CD4-positive, alpha-beta T cell treated with Interleukin-15 for 4 hours (primary cell): Measurements from ENCODE around the gene SLC45A1.

Source experiments
- DNase-seq: peaks from one replicate; pipeline ENCODE4 v3.0.0-alpha.2; 2020; ENCODE audit warnings: low spot score

Gene SLC45A1

DNA sequence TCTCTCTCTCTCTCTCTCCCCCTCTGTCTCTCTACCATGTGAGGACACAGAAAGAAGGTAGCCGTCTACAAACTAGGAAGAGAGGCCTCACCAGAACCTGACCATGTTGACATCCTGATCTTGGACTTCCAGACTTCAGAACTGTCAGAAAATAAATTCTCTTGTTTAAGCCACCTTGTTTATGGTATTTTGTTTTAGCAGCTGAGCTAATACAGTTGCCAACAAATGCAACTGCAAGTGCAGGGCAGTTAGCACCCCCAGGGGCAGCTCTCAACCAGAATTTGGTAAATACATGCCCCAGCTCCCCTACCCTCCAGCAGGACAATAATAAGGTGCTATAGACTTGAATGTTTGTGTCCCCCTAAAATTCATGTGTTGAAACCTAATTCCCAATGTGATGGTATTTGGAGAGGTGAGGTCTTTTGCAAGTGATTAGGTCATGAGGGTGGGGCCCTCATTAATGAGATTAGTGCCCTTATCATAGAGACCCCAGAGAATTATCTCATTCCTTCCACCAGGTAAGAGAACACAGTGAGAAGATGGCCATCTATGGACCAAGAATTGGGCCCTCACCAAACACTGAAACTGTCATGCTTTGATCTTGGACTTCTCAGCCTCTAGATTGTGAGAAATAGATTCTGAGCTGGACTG, 6.7 kb upstream of the SLC45A1 start:
- DNase-seq, result no peak

DNA sequence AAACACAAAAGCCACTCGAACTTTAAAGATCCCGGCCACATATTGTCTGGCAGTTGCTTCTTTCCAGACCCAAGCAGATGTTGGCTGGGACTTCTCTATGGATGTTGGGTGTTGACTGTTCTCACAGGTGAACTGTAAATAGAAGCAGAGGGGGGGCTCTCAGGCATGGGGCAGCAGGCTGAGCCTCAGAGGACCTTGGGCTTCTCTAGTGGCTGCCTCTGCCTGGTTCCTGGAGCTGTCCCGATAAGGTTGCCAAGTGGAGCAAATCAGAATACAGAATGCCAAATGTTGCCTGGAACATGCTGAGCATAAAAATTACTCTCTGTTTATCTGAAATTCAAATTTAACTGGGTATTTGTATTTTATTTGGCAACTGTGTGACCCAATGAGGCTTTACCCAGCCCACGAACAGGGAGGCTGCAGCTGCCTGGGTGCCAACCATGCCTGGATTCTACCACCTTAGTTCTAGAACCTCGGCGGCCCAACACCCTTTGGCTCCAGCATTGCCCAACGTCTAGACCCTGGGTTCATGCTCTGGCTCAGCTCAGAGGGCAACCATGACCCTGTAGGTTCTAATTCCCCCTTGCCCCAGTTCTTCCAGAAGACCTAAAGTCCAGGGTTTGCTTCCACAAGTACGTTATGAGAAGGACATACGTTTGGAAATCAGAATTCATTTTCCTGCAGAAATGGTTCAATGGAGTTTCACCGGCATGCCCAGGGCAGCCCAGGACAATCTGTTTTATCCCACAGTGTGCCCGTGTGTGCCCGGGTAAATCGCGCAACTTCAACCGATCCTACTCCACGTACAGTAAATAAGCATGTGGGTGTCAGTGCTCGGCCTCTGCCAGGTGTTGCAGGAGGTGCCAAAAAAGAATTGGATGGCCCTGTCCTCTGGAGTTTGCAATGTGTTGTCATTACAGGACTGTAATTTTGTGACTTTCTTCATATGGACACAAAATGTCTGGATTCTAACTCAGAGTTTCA, 5.4 kb upstream of the SLC45A1 start:
- no peak for DNase-seq

DNA sequence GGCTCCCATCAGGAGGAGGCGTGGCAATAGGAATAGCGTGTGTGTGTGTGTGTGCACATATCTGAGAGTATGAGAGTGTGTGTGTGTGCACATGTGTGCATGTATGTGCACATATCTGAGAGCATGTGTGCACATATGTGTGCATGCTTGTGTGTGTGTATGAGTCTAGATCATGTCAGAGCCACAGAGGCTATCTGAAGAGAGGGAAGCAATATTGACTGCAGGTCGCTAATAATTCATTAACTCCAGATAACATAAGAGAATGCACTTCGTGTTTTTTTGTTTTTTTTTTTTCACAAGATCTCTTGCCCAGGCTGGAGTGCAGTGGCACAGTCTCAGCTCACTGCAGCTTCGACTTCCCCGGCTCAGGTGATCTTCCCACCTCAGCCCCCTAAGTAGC, 4.7 kb upstream of the SLC45A1 start:
- no peak for DNase-seq

DNA sequence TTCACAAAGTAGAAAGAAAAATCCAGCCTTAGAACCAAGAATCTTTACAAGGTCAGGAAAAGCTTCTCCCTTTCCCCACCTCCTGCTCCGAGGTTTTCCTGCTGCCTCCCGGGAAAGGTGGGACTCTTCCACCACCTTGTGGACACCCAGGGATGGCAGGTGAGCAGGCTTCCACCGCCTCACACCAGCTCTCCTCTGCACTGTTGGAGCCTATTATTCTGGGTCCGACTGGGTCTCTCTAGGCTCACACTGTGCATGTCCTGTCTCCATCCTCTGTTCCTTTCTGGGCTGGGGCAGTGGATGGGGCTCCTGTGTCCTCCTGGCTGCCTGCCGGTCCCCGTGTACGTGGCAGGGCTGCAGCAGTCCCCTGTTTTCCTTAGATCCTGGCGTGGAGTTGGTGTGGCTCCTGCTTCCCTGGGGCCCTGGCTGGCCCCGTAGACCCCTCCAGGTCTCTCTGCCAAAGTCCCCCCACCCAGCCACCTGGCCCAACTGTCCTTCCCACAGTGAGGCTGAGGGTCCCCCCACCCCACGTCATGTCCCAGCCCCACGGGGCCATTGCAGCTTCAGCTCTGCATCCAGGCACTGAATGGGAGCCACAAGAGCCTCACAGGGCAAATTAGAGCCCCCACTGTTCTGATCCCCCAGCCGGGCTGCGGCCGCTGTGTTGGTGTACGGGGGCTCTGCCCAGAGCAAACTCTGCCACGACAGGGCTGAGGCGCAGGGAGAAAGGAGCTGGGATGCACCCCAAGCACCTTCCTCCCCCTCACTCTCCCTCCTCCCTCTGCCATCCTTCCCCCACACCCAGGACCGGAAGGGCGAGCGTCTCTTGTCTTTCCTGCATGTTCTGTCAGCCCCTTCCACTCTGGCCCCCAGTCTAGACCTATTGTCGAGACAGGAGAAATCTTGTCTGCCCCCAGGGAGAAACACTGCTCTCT, 3.3 kb upstream of the SLC45A1 start:
- DNase-seq, result peak; percentile 45

DNA sequence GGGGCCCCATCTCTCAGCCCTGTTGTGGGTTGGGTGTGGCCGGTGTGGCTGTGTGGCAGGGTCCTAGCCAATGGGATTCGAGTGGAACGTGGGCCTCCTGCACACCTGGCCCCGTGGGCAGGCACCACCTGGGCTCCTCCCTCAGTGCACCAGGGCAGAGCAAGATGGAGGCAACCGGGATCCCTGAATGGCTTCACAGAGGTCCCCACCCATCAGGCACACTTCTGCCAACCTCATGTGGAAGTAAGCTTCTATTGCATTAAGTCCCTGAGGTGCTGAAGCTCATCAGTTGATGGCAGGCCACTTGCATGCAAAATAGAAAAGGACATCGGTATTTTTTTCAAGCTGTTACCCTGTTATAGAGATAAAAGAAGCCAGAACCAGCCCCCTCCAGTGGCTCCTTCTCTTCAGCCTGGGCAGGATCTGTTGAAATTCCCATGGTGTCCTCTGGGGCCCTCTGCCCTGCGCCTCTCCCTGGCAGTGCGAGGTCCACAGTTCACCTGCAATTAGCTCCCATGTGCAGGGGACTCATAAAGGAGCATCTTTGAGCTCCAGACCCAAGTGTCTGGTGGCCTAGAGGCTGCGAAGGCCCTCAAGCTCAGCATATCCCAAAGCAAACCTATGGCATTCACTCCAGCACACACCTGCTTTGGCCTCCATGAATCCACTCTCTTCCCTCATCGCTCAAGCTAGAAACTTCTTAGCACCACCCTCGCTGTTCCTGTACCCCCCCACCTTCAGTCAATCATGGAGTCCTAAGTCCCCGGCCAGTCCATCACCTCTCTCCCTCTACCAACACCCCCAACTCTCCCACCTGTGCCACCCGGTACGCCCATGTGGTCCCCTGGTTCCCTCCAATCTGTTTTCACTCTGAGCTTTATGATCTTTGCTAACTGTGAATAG, 2.1 kb upstream of the SLC45A1 start:
- no peak for DNase-seq

DNA sequence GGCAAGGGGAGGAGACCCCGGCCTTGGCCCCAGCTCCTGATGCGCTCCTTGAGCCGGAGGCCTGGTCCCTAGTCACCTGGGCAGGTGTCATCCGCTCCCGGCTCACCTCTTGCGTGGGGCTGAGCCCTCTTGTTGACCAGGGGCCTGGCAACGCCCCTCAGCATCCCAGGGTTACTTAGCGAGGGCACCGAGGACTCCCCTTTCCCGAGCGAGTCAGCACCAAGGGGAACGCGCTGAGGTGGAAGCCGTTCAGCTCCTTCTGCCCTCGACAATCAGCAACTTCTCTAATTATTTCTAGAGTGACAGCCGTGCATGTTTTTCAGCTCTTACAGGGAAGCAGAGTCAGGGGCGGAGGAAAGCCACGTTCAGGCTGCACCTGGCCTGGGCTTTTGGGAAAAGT, 522 bp downstream of the SLC45A1 start:
- no peak for DNase-seq

DNA sequence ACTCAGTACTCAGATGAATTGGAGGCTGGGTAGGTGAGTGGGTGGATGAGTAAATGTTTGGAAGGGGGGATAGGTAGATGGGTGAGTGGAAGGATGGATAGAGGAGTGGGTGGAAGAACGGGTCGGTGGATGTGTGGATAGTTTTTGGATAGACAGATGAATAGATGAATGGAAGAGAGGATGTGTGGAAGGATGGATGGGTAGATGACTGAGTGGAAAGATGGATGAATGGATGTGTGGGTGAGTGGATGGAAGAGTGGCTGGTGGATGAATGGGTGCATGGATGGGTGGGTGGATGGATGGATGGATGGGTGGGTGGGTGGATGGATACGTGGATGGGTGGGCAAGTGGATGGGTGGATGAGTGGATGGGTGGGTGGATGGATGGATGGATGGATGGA, 3.7 kb downstream of the SLC45A1 start:
- DNase-seq, result no peak

DNA sequence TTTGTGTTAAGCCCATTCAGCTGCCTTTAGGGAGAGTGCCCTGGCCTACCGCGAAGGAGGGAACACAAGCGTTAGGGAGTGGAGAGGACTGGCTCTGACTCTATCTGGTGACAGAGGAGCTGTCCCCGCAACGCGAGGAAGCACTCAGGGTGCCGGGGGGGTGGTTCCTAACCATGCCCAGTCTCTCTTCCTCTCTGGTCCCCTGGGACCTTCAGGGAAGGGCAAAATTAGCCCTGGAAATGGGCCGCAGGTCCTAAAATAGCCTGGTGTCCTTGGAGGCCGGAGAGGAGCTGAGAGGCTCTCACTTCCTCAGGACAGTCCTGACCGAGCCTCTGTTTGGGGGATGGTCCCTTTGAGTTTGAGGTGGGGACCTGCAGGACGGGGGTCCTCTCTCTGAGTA, 5.8 kb downstream of the SLC45A1 start:
- DNase-seq, result no peak

DNA sequence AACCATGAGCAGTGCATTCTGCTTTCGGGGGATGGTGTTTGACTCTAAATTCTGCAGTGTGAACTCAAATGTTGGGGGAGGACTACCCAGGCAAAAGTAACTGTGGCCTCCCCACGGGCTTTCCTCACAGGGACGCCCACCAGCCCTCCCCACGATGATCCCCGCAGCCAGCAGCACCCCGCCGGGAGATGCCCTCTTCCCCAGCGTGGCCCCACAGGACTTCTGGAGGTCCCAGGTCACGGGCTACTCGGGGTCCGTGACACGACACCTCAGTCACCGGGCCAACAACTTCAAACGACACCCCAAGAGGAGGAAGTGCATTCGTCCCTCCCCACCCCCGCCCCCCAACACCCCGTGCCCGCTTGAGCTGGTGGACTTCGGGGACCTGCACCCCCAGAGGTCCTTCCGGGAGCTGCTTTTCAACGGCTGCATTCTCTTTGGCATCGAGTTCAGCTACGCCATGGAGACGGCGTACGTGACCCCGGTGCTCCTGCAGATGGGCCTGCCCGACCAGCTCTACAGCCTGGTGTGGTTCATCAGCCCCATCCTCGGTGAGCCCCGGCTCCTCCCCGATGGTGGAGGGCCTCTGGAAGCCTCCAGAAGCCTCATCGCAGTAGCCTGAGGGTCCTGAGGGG, 6.4 kb downstream of the SLC45A1 start:
- no peak for DNase-seq

DNA sequence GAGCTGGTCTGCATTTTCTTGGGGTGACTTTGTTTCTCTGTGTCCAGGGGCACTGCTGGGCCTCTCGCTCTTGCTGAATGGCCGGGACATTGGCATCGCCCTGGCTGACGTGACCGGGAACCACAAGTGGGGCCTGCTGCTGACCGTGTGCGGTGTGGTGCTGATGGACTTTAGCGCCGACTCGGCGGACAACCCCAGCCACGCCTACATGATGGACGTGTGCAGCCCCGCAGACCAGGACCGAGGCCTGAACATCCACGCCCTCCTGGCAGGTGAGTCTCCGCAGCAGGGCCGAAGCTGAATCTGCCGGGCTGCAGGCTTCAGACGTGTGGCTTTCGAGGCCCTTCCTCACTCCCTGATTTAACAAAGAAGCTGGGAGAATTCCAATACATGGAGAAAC, 7.9 kb downstream of the SLC45A1 start:
- DNase-seq, result no peak

DNA sequence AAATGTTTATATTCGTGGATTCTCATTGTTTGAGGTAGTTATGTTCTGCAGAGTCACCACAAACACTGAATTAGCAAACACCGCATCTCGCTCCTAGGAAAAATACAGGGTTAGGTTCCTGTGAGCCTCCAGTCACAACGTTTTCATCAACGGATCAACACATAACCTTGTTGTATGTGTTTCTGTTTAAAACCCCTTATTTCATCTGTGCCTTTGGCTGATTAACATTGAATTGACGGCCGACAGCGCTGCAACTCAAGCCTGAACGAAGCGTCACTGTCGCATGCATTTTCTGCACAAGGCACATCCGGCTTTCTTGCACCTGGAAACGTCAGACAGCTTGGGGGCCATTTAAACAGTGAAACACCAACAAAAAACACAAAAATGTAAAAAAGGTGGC, 8.4 kb downstream of the SLC45A1 start:
- DNase-seq, result no peak

DNA sequence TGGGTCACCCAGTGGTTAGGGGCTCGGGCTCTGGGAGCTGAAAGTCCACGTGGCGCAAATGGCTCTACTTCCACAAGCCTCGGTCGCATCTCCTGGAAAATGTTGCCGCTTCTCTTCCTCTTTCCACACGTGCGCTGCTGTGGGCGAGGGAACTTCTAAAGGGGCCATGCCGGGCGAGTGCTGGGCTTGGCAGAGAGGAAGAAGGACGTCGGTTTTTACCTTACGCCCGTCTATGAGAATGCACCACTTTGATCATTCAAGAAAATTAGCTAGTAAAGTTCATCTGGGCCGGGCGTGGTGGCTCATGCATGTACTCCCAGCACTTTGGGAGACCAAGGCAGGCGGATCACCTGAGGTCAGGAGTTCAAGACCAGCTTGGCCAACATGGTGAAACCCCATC, 10.4 kb downstream of the SLC45A1 start:
- no peak for DNase-seq

DNA sequence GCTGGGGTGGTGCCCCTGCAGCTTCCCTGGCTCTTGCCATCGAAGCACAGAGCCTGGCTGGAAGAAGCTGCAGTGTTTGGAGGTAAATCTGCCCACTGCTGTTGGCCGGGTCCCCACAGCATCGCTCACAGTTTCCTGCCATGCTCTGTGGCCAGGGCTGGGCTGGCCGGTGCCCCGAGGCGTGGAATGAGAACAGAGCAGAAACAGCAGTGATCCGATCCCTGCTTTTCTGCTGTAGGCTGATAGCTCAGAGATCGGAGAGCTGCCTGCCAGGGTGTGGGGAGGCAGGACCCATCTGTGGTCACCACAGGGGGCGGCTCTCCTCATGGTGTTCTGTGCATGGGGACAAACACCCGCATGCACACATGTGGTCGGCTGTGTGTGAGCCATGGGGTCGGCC, 11.5 kb downstream of the SLC45A1 start:
- no peak for DNase-seq

DNA sequence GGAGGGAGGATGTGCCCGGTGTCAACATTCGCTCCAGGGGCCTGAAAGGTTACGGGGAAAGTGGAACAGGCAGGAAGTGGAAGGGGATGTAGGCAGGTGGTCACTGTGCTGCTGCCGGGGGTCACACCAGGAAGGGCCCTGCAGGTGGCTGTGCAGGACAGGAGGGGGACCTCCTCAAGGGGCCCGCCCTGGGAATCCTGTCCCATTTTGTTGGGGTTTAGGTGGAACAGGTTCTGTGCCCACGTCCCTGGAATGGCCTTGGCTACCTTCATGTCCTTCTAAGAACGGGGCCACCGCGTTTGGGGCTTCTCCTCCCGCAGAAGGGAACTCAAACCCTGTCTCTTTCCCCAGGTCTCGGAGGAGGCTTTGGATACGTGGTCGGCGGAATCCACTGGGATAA, 11.9 kb downstream of the SLC45A1 start:
- DNase-seq, result no peak

DNA sequence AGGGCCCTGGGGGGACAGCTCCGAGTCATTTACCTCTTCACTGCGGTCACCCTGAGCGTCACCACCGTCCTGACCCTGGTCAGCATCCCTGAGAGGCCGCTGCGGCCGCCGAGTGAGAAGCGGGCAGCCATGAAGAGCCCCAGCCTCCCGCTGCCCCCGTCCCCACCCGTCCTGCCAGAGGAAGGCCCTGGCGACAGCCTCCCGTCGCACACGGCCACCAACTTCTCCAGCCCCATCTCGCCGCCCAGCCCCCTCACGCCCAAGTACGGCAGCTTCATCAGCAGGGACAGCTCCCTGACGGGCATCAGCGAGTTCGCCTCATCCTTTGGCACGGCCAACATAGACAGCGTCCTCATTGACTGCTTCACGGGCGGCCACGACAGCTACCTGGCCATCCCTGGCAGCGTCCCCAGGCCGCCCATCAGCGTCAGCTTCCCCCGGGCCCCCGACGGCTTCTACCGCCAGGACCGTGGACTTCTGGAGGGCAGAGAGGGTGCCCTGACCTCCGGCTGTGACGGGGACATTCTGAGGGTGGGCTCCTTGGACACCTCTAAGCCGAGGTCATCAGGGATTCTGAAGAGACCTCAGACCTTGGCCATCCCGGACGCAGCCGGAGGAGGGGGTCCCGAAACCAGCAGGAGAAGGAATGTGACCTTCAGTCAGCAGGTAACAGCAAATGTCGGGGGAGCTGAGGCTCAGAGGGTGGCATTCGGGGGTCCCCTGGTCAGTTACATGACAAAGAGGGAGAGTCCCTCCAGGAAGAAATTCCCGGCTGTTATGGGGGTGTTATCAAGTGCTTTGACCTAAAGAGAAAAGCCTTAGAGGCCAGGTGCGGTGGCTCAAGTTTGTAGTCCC, 12.6 kb downstream of the SLC45A1 start:
- no peak for DNase-seq

DNA sequence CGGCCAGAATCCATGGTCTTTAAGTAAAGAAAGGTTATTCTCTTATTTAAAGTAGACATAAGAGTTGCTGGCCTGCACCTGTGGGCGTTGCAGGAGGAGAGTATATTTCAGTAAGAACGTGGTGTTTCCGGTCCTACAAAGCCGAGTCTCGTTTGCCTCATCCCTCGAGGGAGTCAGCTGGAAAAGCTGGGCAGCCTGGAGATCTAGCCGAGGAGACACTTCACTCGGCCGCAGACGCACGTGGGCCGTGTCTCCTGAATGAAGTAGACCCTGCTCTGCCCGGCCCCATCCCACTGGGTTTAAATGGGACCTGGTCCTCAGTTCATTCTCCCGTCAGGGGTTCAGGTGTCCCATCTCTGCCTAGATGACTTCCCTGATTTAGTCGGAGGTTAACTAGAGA, 14.9 kb downstream of the SLC45A1 start:
- DNase-seq, result no peak

DNA sequence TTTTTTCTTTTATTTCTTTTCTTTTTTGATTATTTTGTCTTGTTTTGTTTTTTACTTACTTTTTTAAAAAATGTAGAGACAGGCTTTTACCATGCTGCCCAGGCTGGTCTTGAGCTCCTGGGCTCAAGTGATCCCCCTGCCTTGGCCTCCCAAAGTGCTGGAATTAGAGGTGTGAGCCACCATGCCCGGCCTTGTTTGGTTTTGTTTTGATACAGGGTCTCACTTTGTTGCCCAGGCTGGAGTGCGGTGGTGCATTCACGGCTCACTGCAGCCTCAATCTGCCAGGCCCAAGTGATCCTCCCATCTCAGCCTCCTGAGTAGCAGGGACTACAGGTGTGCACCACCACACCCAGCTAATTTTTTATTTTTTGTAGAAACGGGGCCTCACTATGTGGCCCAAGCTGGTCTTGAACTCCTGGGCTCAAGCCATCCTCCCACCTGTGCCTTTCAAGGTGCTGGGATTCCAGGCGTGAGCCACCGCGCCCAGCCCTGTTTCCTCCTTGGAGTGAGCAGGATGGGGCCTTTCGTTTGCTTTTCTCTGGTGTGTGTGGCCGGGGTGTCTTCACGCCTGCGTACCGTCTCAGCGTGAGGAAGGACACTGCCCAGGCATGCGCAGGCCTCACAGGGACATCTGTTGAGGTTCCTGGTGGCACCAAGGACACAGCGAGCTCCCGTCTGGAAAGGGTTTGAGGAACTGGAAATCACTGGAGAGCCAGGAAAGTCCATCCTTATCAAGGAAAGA, 15.5 kb downstream of the SLC45A1 start:
- DNase-seq, result no peak

DNA sequence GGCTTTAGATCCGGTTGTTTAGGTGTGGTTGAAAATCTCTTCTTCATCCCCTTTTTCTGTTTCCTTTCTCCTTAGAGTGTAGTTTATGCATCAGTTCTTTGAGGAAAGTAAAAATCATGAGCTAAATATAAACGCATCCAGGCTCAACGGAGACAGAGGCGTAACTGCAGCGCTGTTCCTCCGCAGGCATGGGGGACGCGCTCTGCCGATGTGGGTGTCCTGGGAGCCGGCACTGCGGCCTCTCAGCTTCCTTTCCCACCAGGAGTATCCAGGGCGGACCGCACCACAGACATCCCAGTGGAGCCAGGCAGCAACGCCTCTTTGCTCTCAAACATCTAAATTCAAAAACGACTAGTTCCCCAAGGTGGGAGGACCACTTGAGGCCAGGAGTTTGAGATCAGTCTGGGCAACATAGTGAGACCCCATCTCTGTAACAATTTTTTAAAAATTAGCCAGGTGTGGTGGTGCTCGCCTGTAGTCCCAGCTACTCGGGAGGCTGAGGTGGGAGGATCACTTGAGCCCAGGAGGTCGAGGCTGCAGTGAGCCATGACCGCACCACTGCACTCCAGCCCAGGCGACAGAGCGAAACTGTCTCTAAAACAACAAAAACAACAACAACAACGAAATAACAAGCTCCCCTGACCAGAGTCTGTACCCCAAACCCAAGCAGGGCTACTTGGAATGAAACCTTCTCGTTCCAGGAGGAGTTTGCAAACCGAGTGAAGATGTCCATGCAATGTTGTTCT, 16.4 kb downstream of the SLC45A1 start:
- no peak for DNase-seq
